HG03095 (cell line): ENCODE data around the gene PIK3C3.
A peak's percentile ranks its signal among the peaks of the same experiment; 100 is the strongest.
"Not testable (repeated sequence)": the region's sequence is repeated elsewhere in the genome, so short reads cannot be mapped to it uniquely, and the experiment has no call there.

ENCODE experiments used
- ATAC-seq: cut with Tn5 transposase; IDR thresholded peaks from one replicate; pipeline ENCODE4 v1.9.1; 2021; ENCODE audit warnings: moderate library complexity; ENCODE audit not compliant: unreplicated experiment

The PIK3C3 gene

DNA sequence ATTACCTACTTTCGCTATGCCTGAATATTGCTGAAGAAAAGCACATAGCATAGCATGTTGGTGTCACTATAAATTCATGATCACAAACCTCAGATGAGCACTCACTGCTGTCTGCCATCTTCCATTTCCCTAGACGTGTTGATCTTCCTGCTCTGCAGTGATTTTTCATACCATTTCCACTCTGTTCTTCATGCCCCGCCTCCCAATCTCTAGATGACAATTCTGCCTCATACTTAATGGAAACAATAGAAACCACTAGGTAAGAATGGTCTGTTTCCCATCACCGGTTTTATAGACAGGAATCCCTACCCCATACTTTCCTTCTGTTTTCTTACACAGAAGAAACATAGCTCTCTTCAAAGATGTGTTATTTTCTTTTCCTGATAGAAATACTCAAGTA lies 63.8 kb downstream of the PIK3C3 start:
- ATAC-seq = no peak

DNA sequence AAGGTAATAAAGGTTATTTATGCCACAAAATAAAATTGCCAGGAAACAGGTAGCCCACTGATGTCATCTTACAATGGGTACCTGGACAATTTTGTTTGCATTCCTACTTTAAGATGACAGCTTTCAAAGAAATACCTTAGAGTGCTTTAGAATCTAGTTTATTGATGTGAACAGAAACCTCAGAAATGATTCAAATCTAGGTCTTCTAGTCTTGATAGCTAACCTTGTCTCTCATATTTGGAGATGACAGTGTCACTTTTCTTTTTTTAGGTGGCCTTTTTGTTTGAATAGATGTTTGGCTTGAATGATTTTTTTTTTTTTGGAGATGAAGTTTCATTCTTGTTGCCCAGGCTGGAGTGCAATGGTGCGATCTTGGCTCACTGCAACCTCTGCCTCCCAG lies 69.1 kb downstream of the PIK3C3 start:
- no peak for ATAC-seq

DNA sequence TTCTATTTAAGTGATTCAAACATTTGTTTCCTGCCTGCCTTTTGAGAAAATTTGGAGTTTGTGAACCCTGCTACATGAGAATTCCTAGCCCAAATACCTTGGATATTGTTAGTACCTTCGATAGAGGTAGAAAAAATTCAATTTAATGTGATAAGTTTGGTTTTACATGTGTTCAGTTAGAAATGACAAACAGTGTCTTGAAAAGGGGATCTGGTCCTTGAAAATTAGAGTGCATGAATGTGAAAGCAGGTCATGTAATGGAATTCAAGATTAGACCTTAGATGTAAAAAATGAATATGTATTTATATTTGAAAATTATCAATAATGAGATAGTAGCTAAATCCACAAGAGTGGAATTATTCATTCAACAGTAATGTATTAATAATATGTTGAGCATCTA lies 70.5 kb downstream of the PIK3C3 start:
- ATAC-seq = peak; percentile 29

DNA sequence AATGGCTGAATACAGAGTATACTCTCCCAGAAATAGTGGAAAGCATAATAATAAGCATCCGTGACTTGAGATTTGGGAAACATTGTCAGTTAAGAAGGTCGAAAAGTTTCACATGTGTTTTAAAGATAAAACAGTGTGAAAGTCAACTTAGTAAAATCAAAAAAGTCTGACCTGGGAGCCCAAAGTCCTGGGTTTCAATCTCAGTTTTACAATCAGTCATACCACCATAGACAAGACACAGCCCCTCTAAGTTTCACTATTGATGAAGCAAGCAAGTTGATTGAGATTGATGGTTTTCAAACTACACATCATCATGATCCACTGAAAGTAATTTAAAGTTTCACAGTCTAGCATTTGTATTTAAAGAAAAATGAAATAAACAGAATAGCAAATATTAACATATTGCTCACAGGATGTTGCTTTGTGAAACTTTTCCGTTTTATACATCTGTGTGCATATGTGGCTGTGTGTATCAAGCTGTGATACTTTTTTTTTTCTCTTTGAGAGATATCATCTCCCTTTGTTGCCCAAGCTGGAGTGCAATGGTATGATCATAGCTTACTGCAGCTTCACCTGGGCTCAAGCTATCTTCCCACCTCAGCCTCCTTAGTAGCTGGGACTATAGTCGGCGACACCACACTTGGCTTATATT lies 71.1 kb downstream of the PIK3C3 start:
- ATAC-seq = peak; percentile 91

DNA sequence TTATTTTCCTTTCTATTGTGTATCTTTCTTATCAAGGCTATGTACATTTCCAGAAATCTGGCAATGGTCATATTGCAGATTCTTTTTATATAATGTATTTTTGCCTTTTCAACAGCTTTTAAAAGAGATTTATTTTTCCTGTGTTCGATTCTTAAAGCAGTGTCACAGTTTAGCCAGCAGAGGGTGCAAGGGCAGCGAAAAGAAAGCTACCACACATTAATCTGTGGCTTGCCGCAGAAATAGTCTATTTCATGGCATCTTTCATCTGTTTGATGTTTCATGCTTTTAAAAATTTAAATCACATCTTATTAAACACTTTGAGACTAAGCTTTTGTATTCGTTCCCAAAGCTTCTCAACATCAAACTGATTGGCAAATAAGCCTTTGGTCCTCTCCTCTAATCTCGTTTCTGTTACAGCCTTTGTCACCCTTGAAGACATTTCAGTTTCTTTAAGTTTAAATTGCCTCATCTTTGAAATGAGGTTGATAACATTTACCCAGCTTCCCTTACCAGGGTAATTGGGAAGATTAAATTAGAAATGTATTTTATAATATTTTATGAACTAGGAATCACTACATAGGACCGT lies 73.3 kb downstream of the PIK3C3 start:
- no peak for ATAC-seq

DNA sequence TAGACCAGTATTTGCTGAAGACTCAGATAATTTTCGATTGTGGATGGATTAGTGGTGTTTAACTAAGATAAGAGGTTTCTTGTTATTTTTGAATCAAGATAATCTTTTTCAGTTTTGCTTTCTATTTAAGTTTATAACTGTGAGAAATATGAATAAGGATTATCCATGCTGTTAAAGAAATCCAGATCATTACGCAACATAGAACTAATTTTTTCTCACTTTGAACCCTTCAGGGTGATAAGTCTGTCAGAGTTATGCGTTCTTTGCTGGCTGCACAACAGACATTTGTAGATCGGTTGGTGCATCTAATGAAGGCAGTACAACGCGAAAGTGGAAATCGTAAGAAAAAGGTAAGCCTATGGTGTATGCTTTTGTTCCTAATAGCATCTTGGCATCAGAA lies 74.1 kb downstream of the PIK3C3 start:
- ATAC-seq = no peak

DNA sequence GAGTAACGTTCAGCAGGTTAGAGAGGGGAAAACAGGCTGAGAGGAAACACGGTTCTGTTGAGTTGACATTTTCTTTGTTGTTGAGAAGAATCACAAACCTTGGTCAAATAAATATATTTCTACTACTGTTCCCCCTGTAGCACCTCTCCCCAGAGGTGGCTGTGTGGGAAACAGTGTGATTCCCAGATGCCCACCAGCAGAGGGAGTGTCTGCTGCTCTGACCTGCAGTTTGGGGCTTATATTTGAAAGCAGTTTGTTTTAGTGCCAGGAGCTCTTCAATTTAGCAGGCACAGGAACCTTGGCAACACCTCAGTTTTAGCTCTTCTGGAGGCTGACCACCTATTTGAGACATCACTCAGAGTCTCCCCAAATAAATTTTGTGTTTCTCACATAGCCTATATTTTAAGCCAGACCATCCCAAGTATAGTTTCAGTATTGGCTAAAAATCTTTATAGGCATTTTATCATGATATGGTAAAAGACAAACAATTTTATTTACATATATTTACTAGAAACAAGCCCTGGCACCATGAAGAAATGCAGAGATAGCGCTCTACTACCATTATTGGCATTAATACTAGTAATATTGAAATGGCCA lies 75.7 kb downstream of the PIK3C3 start:
- no peak for ATAC-seq

DNA sequence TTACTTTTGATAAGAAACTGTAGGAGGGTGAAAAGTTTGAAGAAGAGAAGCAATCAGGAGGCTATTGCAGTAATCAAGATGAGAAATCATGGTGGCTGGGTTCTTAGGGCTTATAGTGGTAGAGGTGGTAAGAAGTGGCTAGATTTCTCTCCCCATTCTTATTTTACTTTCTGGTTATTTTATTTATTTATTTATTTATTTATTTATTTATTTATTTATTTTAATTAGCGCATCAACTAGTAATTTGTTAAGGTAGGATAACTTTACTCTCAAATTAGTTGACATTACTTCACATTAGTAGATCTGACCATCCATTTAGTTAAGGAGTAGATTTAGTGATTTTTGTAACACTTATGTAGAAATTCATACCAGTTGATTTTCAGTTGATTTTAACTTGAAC lies 77.4 kb downstream of the PIK3C3 start:
- ATAC-seq = no peak

DNA sequence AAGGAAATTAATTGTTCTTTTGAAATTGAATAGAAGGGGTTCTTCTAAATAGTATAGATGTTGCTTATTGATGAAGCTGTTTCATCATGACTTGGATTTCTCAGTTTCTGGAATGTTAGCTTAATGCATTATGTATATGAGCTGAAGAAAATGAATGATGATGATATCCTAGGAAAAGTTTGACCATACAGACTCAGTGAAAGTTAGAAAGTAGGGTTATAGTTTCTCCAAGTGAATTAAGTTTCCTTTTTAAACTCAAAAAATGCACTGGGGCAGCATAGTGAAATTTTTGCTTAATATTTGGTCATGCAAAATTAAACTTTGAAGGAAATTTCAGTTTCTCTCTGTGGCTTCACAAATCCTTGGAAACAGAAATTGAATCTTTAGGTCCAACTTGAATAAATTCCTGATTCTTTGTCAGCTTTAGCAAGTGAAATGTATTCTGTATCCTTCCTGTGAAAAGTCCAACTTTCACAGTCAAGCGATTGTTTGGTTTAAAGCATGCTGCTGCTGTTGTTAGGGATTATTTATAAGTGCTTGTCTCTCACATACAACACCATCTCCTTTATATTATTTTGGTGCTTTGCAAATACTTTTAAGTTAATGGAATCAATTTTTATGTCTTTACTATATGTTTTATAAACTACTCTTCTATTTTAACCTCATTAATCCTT lies 78.2 kb downstream of the PIK3C3 start:
- no peak for ATAC-seq

DNA sequence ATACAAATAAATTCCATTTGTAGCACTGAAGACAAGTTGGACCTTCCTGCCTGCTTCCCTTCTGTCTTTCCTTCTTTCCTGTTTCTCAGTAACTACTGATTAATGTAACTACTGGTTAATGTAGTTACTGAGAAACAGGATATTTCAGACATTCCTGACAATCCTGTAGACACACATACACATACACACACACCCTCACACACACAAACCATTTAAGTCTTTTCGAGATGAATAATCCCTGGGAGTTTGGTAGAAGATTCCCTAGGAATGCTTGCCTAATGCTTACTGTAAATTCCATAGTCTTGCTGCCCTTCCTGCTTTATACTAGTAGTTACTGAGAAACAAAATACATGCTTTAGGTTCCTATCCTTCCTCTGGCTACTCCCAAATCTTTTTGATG lies 83.9 kb downstream of the PIK3C3 start:
- no peak for ATAC-seq

DNA sequence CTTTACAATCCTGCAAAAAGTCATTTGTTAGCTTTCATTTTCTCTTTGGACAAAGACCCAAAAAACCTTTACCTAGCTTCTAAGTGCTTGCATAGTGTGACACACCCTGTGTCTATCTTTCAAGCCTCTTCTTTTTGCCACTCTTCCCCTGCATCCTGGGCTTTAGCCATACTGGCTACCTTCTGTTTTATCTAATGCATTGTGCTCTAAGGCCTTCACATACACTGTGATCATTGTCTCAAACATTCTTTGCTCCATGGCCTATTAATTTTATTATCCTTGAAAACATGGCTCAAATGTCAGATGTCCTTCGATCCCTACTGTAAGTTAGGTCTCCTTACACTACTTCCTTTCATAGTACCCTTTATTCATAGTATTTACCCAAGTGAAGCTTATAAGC lies 84.4 kb downstream of the PIK3C3 start:
- no peak for ATAC-seq

DNA sequence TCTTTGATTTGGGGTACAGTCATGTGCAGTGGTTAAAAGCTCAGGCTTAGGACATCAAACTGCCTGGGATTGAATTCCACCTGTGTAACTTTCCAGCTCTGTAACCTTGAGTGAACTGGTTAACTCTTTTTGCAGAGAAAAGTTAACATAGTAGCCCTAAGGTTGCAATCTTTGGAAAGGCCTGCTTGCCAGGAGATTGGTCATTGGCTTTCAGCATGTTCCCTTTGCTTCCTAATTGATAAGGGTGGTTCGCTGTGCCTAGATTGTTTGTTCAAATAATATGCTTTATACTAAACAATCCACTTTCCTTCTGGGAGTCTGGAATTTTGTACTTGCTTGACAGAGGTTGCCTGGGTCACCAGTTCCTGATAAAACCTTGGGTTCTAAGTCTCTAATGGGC lies 86.8 kb downstream of the PIK3C3 start:
- no peak for ATAC-seq

DNA sequence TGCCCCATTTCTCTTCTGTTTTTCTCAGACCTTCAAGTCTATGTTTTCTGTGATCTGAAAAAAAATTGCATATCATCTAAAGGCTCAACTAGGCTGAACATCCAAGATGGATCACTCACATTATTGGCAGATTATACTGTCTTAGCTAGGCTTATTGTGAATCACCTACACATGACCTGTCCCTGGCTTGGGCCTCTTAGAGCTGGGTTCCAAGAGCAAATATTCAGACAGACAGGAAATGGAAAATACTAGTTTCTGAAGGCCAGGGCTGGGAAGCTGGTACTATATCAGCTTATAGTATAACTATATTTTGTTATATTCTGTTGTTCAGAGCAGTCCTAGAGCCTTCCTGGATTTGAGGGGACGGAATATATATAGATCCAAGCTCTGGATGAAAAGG lies 90.3 kb downstream of the PIK3C3 start:
- ATAC-seq = no peak

DNA sequence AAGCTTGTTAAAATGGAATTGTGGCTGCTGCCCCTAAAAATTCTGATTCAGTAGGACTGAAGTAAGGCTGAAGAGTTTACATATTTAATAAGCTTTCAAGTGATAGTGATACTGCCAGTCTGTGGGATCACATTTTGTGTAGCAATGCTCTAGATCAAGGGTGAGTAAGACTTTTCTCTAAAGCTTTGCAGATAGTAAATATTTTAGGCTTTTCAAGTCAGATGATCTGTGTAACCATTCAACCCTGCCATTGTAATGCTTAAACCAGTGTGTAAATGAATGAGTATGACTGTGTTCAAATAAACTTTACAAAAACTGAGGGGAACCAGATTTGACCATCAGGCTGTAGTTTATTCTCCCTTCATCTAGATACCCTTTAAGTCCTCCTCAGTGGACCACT lies 92.7 kb downstream of the PIK3C3 start:
- no peak for ATAC-seq

DNA sequence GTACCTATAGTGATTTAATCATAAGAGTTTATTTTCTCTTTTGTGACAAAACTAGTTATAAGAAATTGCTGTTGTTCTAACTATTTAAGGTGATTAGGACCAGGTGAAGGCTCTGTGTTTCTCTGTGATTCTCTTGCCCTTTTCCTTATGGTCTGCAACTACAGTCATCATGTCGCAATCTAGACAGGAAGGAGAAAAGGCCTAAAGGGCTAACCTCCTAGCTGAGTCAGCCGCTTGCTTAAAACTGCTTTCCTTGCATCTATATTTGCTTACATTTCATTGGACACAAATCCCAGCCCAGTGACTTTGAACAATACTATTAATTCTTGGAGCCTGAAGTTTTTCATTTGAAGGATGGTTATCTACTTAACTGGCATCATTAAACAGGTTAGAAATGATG lies 93.1 kb downstream of the PIK3C3 start:
- ATAC-seq = no peak

DNA sequence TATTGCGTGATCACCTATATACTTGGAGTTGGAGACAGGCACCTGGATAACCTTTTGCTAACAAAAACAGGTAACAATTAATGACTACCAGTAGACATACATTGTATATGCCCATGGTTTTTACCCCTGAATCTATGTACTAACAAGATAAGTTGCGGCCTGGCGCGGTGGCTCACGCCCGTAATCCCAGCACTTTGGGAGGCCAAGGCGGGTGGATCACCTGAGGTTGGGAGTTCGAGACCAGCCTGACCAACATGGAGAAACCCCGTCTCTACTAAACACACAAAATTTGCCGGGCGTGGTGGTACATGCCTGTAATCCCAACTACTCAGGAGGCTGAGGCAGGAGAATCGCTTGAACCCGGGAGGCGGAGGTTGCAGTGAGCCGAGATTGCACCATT lies 94.5 kb downstream of the PIK3C3 start:
- not testable (repeated sequence) for ATAC-seq

DNA sequence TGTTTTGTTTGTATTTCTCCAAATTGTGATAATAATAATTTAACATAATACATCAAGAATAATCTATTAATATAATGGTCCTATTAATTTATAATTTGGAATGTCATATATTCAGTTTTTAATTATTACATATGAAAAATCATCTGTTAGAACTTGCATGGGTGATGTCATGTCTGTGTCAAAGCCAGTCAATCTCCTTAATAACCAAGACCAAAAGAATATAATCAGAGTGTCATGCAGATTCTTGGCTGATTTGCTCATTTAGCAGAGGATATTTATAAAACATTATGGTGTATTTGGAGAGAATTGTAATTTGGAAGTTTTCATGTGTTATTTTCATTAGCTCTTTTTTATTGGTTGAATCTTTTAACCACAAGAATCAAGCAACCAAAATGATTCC lies 96.4 kb downstream of the PIK3C3 start:
- no peak for ATAC-seq

DNA sequence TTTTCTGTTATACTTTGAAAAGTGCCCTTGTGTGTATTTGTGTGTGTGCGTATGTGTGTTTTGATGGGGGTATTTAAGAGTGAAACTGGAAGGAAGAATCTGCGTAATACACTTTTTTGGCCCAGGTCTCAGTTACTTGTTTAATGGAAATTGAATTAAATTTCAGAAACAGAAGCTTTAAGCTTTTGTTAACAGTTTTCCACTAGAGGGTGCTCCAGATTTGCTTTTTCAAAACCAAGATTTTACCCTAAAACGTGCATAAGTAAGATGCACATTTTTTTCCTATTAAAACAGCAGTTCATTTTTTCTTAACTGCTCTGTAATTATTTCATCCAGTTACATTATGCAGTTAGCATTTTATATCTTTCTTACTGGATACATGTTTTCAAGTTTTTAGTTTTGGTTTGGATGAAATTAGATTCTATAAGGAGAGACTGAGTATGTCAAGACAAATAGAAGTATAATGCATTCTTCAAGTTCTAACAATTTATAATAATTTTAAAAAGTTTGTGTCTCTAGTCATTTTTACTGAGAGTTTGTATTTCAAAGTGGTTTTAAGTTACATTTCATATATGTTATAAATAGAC lies 97.2 kb downstream of the PIK3C3 start:
- ATAC-seq = no peak

DNA sequence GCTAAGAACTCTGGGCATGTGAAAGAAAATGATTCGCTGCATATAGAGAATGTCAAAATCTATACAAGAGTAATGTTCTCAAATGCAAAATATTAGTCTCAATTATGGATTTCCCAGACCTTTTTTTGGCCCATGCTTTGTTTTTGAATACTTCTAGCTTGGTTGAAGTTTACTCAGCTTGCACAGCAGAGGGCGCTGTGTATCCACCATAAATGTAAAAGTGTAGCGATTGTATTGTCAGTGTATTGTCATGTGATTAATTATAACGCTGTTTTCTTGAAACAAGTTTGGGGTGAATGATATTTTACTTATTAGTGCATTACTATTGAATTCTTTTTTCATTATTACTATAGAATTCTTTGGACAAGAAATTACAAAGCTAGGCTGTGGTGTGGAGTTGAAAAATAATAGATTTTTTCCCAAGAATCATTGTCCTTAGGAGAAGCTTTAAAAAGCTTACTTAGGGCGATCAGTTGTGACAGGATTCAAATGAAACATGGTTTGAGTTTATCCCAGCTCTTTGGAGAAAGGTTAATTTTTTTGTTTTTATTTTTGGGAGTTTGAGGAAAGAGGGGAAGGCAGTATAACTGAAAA lies 98.3 kb downstream of the PIK3C3 start:
- peak; percentile 85 for ATAC-seq

DNA sequence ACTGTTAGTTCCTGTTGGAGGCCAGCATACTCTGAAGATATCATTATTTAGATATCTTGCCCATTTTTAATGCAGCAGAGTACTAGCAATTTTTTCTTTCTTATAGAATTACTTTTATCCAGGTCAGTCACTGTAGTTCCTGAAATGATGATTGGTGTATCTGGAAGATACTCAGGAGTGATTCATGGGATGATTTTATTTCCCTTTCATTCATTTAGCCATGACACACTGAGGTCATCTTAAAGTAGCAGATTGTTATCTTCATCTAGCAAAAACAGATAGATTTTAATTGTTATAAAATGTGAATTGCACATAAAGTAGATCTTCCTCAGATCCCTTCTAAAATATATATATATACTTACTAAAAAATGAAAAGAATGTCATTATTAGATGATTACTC lies 109.1 kb downstream of the PIK3C3 start:
- ATAC-seq = no peak

DNA sequence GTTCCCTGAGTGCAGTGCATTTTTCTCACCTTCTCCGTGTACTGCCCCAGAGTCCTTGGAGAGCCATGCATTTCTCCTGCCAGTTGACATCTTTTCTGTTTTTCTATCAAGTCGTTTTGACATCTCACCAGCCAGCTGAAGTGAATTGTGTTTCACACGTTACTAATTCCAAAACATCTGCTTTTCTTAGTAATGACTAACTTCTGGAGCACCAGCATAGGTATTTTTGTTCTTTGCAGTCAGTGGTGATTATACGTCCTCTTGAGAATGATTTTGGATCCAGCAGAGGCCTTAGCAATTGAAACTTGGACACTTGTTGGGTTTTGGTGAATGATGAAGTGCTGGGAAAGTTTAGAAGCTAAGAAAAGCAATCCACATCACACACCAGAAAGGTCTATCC lies 112.5 kb downstream of the PIK3C3 start:
- no peak for ATAC-seq
